Lung (tissue), 12 donors: ENCODE results near the gene SH2D3A. TPM values are rescaled to one million over a fixed set of nuclear protein-coding genes. Genes with fewer than 3 reads are reported as not detected.

Experiments
- ATAC-seq: fragments of 200-7000 bp; cut with Tn5 transposase; one replicate; pipeline ENCODE4 v1.9.1; 2020; ENCODE audit warnings: moderate number of reproducible peaks; ENCODE audit not compliant: insufficient read depth, low FRiP score
- DNase-seq, 3 donors: peaks; one replicate each; pipeline ENCODE4 v3.0.0-alpha.2; 2013 to 2017
- H3K27ac ChIP-seq, 2 donors: one replicate each; pipeline ENCODE4 v1.5.1; 2013; ENCODE audit warnings: mild to moderate bottlenecking in 2 of 2, moderate library complexity in 2 of 2, control low read depth in 1 of 2, inconsistent platforms in 1 of 2, low read depth in 1 of 2, low read length in 1 of 2
- H3K27me3 ChIP-seq, 3 donors: one replicate each; pipeline ENCODE4 v1.5.1; 2013; ENCODE audit warnings: low read length in 2 of 3; ENCODE audit not compliant: control insufficient read depth in 3 of 3, insufficient read depth in 3 of 3
- H3K36me3 ChIP-seq, 4 donors: one replicate each; pipeline ENCODE4 v1.5.1; 2013; ENCODE audit warnings: low read length in 4 of 4, mild to moderate bottlenecking in 1 of 4, moderate library complexity in 1 of 4; ENCODE audit not compliant: control insufficient read depth in 4 of 4, insufficient read depth in 4 of 4
- H3K4me1 ChIP-seq, 5 donors: one replicate each; pipeline ENCODE4 v1.5.1; 2013; ENCODE audit warnings: low read length in 5 of 5, mild to moderate bottlenecking in 2 of 5, moderate library complexity in 1 of 5; ENCODE audit not compliant: control insufficient read depth in 5 of 5, insufficient read depth in 5 of 5
- H3K4me3 ChIP-seq: one replicate; pipeline ENCODE4 v1.5.1; 2013; ENCODE audit warnings: mild to moderate bottlenecking, control low read depth, moderate library complexity
- H3K9ac ChIP-seq, 2 donors: one replicate each; pipeline ENCODE4 v1.5.1; 2013; ENCODE audit warnings: low read length in 2 of 2, control low read depth in 1 of 2; ENCODE audit not compliant: insufficient read depth in 1 of 2
- H3K9me3 ChIP-seq, 4 donors: one replicate each; pipeline ENCODE4 v1.5.1; 2013; ENCODE audit warnings: low read length in 3 of 4, mild to moderate bottlenecking in 1 of 4, moderate library complexity in 1 of 4; ENCODE audit not compliant: control insufficient read depth in 4 of 4, insufficient read depth in 3 of 4
- WGBS, 2 donors: extraction: QIAGEN DNeasy Blood & Tissue Kit; methylation state at CpG; one replicate each; pipeline ENCODE4 v1.1.7; 2013; 5-methylcytosine and 5-hydroxymethylcytosine counted together
- polyA plus RNA-seq, 2 donors: library from polyadenylated mRNA; stranded (reverse); fragments of 200-250 nt; gene quantifications; one replicate each; pipeline ENCODE4 v1.2.1, GENCODE V29; 2013
- total RNA-seq, 2 donors: library from RNA; depleted of rRNA in 1 of 2; stranded (reverse); fragments of >200 nt in 1 of 2; gene quantifications; one replicate each; pipeline ENCODE4 v1.2.1, GENCODE V29; 2014 to 2021
- TF ChIP-seq, protein P1 (sequence below): IDR thresholded peaks from 2 replicates; pipeline ENCODE4 v1.5.1; 2012; ENCODE audit warnings: mild to moderate bottlenecking; ENCODE audit errors: control extremely low read depth, extremely low read depth
- donor health status: control.
- donor health status: control.
- donor health status: Bipolar disorder and iron deficiency.
- donor health status: healthy.
- donor health status: DM: yes; HTN: yes; CAD: no.

Gene SH2D3A
- total and polyA plus RNA-seq, 4 donors: 16.6 to 30.6 (median 22.7) TPM

DNA sequence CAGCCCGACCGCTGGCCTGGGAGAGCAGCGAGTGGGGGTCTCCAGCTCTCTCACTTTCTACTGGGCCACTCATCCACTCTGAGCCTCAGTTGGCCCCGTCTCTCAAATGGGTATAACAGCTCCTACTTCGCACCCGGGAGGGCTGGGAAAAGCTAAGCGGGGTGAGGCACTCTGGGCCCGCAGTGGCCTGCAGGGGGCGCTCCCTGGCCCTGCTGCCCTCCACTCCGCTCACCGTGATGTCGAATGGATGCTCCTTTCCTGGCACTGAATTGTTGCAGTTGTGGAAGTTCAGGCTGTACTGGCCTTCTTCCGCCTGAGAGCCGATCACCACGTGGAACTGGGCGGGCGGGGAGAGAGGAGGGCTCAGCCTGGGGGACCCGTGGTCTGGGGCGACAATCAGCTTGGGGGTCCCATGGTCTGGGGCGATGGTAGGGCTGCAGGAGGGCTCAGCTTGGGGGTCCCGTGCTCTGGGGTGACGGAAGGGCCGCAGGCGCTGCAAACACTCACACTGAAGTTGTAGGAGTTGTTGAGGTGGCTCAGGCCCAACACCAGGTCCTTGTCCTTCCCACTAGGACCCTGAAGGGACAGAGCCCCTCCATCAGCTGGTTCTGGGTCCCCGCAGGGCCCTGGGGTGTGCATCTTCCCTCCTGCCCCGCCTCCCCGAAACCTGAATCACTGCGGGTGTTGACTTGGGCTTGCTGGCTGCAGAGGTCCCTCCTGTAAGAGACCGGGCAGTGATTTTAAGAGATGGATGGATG is 33.7 kb downstream of the SH2D3A start:
- H3K4me3 ChIP-seq: no peak overlapping the region
- no peak for DNase-seq
- WGBS, 2 donors: 96% methylated on average over 29 of the region's 29 CpGs
- H3K27ac ChIP-seq: no peak overlapping the region
- no peak overlapping the region for H3K9ac ChIP-seq
- peaks cover 0 to 30% (median 3%) of the 10 kb centered on the region in 4 donors for H3K36me3 ChIP-seq
- peaks cover 0 to 2% (median 0%) of the 10 kb centered on the region in 4 donors for H3K9me3 ChIP-seq
- ATAC-seq: no peak
- H3K27me3 ChIP-seq: no peaks in the 10 kb centered on the region
- peaks cover 0 to 23% (median 9%) of the 10 kb centered on the region in 5 donors for H3K4me1 ChIP-seq
- TF ChIP-seq, protein P1, sequence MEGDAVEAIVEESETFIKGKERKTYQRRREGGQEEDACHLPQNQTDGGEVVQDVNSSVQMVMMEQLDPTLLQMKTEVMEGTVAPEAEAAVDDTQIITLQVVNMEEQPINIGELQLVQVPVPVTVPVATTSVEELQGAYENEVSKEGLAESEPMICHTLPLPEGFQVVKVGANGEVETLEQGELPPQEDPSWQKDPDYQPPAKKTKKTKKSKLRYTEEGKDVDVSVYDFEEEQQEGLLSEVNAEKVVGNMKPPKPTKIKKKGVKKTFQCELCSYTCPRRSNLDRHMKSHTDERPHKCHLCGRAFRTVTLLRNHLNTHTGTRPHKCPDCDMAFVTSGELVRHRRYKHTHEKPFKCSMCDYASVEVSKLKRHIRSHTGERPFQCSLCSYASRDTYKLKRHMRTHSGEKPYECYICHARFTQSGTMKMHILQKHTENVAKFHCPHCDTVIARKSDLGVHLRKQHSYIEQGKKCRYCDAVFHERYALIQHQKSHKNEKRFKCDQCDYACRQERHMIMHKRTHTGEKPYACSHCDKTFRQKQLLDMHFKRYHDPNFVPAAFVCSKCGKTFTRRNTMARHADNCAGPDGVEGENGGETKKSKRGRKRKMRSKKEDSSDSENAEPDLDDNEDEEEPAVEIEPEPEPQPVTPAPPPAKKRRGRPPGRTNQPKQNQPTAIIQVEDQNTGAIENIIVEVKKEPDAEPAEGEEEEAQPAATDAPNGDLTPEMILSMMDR: no peak

DNA sequence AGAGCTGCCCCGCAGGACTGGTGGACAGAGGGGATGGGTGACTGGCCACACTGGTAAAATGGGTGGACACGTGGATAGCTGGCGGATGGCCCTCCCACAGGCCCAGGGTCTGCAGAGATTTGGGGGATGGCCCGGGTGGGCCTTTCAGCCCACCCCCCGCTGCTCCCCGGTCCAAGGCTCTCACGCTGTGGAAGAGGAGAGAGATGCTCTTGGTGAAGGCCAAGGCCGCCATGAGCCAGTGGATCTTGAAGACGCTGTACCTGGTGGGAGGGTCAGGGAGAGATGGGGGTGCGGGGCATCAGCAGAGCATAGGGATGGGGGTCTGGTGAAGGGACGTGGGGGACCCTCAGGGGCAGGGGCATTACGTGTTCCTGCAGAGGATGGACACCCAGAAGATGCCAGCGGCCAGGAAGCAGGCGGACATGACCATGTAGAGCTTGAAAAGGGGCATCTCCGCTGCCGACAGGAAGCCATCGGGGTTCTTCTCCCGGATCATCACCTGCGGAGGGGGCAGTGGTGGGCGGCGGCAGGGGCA is 34.4 kb downstream of the SH2D3A start:
- H3K9ac ChIP-seq: no peak overlapping the region
- no peak overlapping the region for H3K4me3 ChIP-seq
- H3K36me3 ChIP-seq: peaks cover 0 to 30% (median 3%) of the 10 kb centered on the region in 4 donors
- peaks cover 0 to 17% (median 4%) of the 10 kb centered on the region in 5 donors for H3K4me1 ChIP-seq
- 93 to 94% methylated on average over 21 of the region's 21 CpGs for WGBS, 2 donors
- DNase-seq (no peak), ATAC-seq (no peak)
- H3K27me3 ChIP-seq: no peaks in the 10 kb centered on the region
- peaks cover 0 to 2% (median 0%) of the 10 kb centered on the region in 4 donors for H3K9me3 ChIP-seq
- TF ChIP-seq, protein P1: no peak
- H3K27ac ChIP-seq: no peak overlapping the region

DNA sequence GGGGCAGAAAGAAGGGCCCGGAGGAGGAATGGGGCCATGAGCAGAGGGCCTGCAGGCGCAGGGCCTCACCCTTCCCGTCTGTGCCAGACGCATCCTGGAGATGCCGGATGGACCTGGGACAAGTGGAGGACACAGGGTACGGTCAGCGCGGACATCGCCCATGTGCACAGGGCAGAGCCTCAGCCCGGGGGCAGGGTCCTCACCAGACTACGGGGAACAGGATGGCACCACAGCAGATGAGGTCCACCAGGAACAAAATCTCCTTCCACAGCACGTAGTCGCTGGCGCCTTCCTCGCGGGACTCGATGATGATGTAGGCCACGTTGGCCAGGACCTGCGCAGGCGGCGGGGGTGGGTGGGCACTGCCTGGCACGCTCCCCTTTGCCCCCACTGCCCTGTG is 35.4 kb downstream of the SH2D3A start:
- 91 to 93% methylated on average over 22 of the region's 22 CpGs for WGBS, 2 donors
- H3K36me3 ChIP-seq: peaks cover 0 to 30% (median 3%) of the 10 kb centered on the region in 4 donors
- DNase-seq (no peak), ATAC-seq (no peak)
- no peak overlapping the region for H3K4me3 ChIP-seq
- no peak overlapping the region for H3K27ac ChIP-seq
- no peak overlapping the region for H3K9ac ChIP-seq
- H3K27me3 ChIP-seq: no peaks in the 10 kb centered on the region
- peaks cover 0 to 2% (median 0%) of the 10 kb centered on the region in 4 donors for H3K9me3 ChIP-seq
- TF ChIP-seq, protein P1: no peak
- H3K4me1 ChIP-seq: peaks cover 0 to 16% (median 4%) of the 10 kb centered on the region in 5 donors
